ENCODE data around the gene TMEM147. TPM values are rescaled to one million over a fixed set of nuclear protein-coding genes. Genes with fewer than 3 reads are reported as not detected.

The TMEM147 gene
- total RNA-seq, 1 experiment from 2014 or later, result 126 TPM

- H3K9me2 ChIP-seq (replicated peaks; ENCODE audit: insufficient read depth, low read length), result no peaks in the 10 kb centered on the region
- peaks cover 11% of the 10 kb centered on the region for H3K4me1 ChIP-seq (ENCODE audit: low read length)
- H3K9ac ChIP-seq (ENCODE audit: low read length), result no peak overlapping the region
- no peak overlapping the region for H2AFZ ChIP-seq (ENCODE audit: low read length)
- H3K27me3 ChIP-seq (ENCODE audit: low read length), result no peaks in the 10 kb centered on the region
- no peak overlapping the region for H3K4me3 ChIP-seq (ENCODE audit: low read length)
- no peaks in the 10 kb centered on the region for H3K9me3 ChIP-seq (ENCODE audit: low read length)
- no peak overlapping the region for H3K4me2 ChIP-seq (ENCODE audit: low read depth, low read length, poor library complexity, severe bottlenecking)
- no peak for DNase-seq
- no peaks in the 10 kb centered on the region for H4K20me1 ChIP-seq (ENCODE audit: insufficient read depth, low read depth, low read length)
- no peaks in the 10 kb centered on the region for H3K36me3 ChIP-seq (ENCODE audit: insufficient read depth, low read length)
- no peak overlapping the region for H3K27ac ChIP-seq (ENCODE audit: low read length)
- no peaks in the 10 kb centered on the region for H3K79me2 ChIP-seq (ENCODE audit: low read length)
Measured at GRCh38 chr19:35559781-35560180, 14.4 kb downstream of the TMEM147 start.

GRCh38 chr19:35560271-35560670 is 14.8 kb downstream of the TMEM147 start:
- Histone ChIP-seq H3K4me3 (ENCODE audit: low read length) (no peak overlapping the region), H4K20me1 (ENCODE audit: insufficient read depth, low read depth, low read length) (no peaks in the 10 kb centered on the region), H3K4me2 (ENCODE audit: low read depth, low read length, poor library complexity, severe bottlenecking) (no peak overlapping the region), H3K79me2 (ENCODE audit: low read length) (no peaks in the 10 kb centered on the region), H3K4me1 (ENCODE audit: low read length) (peaks cover 11% of the 10 kb centered on the region), H3K9me2 (replicated peaks; ENCODE audit: insufficient read depth, low read length) (no peaks in the 10 kb centered on the region), H3K36me3 (ENCODE audit: insufficient read depth, low read length) (no peaks in the 10 kb centered on the region), H3K9ac (ENCODE audit: low read length) (no peak overlapping the region), H3K27ac (ENCODE audit: low read length) (no peak overlapping the region), H3K9me3 (ENCODE audit: low read length) (no peaks in the 10 kb centered on the region), H3K27me3 (ENCODE audit: low read length) (no peaks in the 10 kb centered on the region), H2AFZ (ENCODE audit: low read length) (no peak overlapping the region)
- no peak for DNase-seq

DNA sequence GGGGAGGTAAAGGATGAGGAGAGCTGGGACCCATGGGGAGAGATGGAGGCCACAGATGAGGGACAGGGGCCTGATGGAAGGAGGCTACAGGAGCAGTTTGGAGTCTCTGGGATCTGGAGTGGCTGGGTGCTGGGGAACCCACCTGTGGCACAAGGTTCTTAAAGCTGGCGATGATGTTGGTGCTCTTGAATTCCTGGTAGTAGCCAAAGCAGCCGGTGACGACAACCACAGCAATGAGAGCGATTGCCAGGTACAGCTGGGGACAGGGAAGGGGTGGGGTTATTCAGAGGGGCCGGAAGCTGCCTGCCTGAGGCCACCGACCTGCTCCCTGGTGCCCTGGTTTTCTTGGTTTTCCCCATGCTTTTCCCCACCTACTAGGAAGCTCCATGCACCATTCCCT is 15.3 kb downstream of the TMEM147 start:
- no peak overlapping the region for H3K4me3 ChIP-seq (ENCODE audit: low read length)
- no peaks in the 10 kb centered on the region for H3K9me3 ChIP-seq (ENCODE audit: low read length)
- peaks cover 11% of the 10 kb centered on the region for H3K4me1 ChIP-seq (ENCODE audit: low read length)
- no peak overlapping the region for H2AFZ ChIP-seq (ENCODE audit: low read length)
- DNase-seq, result no peak
- H3K36me3 ChIP-seq (ENCODE audit: insufficient read depth, low read length), result no peaks in the 10 kb centered on the region
- H3K4me2 ChIP-seq (ENCODE audit: low read depth, low read length, poor library complexity, severe bottlenecking), result no peak overlapping the region
- no peaks in the 10 kb centered on the region for H3K79me2 ChIP-seq (ENCODE audit: low read length)
- no peaks in the 10 kb centered on the region for H3K9me2 ChIP-seq (replicated peaks; ENCODE audit: insufficient read depth, low read length)
- no peaks in the 10 kb centered on the region for H3K27me3 ChIP-seq (ENCODE audit: low read length)
- H4K20me1 ChIP-seq (ENCODE audit: insufficient read depth, low read depth, low read length), result no peaks in the 10 kb centered on the region
- no peak overlapping the region for H3K9ac ChIP-seq (ENCODE audit: low read length)
- no peak overlapping the region for H3K27ac ChIP-seq (ENCODE audit: low read length)

DNA sequence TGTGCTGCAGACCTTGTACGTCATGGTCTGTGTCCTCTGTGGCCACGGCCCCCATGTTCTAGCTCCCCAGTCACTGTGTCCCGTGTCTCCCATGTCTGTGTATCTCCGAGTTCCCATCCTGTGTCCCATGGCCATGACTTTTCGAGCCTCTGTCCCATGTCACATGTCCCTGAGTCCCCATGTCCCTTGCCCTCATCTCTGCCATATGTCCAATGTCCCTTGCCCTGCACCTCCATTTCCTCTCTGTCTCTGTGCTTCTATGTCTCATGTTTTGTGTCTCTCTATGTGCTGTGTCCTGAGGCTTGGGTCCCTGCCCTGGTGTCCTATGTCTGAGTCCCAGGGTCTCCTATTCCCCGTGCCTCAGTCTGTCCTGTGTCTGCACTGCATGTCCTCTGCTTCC is 16.0 kb downstream of the TMEM147 start:
- Histone ChIP-seq H3K9me3 (ENCODE audit: low read length) (no peaks in the 10 kb centered on the region), H3K9ac (ENCODE audit: low read length) (no peak overlapping the region), H3K27me3 (ENCODE audit: low read length) (no peaks in the 10 kb centered on the region), H3K27ac (ENCODE audit: low read length) (no peak overlapping the region), H3K9me2 (replicated peaks; ENCODE audit: insufficient read depth, low read length) (no peaks in the 10 kb centered on the region), H3K4me3 (ENCODE audit: low read length) (no peak overlapping the region), H3K36me3 (ENCODE audit: insufficient read depth, low read length) (no peaks in the 10 kb centered on the region), H3K4me2 (ENCODE audit: low read depth, low read length, poor library complexity, severe bottlenecking) (no peak overlapping the region), H4K20me1 (ENCODE audit: insufficient read depth, low read depth, low read length) (no peaks in the 10 kb centered on the region), H3K79me2 (ENCODE audit: low read length) (no peaks in the 10 kb centered on the region), H2AFZ (ENCODE audit: low read length) (no peak overlapping the region), H3K4me1 (ENCODE audit: low read length) (peaks cover 11% of the 10 kb centered on the region)
- no peak for DNase-seq

GRCh38 chr19:35562336-35562735 is 16.9 kb downstream of the TMEM147 start:
- H3K27me3 ChIP-seq (ENCODE audit: low read length), result no peaks in the 10 kb centered on the region
- H3K4me3 ChIP-seq (ENCODE audit: low read length), result no peak overlapping the region
- no peaks in the 10 kb centered on the region for H4K20me1 ChIP-seq (ENCODE audit: insufficient read depth, low read depth, low read length)
- H3K4me2 ChIP-seq (ENCODE audit: low read depth, low read length, poor library complexity, severe bottlenecking), result no peak overlapping the region
- no peaks in the 10 kb centered on the region for H3K36me3 ChIP-seq (ENCODE audit: insufficient read depth, low read length)
- no peaks in the 10 kb centered on the region for H3K79me2 ChIP-seq (ENCODE audit: low read length)
- no peak overlapping the region for H2AFZ ChIP-seq (ENCODE audit: low read length)
- H3K4me1 ChIP-seq (ENCODE audit: low read length), result peaks cover 11% of the 10 kb centered on the region
- H3K9me2 ChIP-seq (replicated peaks; ENCODE audit: insufficient read depth, low read length), result no peaks in the 10 kb centered on the region
- no peak overlapping the region for H3K9ac ChIP-seq (ENCODE audit: low read length)
- no peak for DNase-seq
- H3K27ac ChIP-seq (ENCODE audit: low read length), result no peak overlapping the region
- H3K9me3 ChIP-seq (ENCODE audit: low read length), result no peaks in the 10 kb centered on the region

DNA sequence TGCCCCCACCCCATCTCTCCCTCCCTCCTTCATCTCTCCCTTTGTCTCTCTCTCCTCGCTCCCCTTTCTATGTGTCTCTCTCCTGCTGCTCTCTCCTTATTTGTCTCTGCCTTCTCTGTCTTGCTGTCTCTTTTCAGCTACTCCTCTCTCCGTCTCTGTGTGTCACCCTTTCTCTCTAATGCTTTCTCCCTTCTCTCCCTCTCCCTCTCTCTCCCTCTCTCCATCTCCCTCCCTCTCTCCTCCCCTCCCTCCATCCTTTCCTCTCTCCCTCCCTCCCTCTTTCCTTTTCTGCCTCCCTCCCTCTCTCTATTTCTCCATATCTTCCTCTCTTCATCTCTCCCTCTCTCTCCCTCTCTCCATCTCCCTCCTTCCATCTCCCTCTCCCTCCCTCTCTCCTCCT is 17.4 kb downstream of the TMEM147 start:
- no peak overlapping the region for H3K9ac ChIP-seq (ENCODE audit: low read length)
- H3K36me3 ChIP-seq (ENCODE audit: insufficient read depth, low read length), result no peaks in the 10 kb centered on the region
- no peaks in the 10 kb centered on the region for H4K20me1 ChIP-seq (ENCODE audit: insufficient read depth, low read depth, low read length)
- H2AFZ ChIP-seq (ENCODE audit: low read length), result no peak overlapping the region
- peaks cover 11% of the 10 kb centered on the region for H3K4me1 ChIP-seq (ENCODE audit: low read length)
- no peaks in the 10 kb centered on the region for H3K27me3 ChIP-seq (ENCODE audit: low read length)
- no peak for DNase-seq
- H3K4me2 ChIP-seq (ENCODE audit: low read depth, low read length, poor library complexity, severe bottlenecking), result no peak overlapping the region
- no peaks in the 10 kb centered on the region for H3K9me2 ChIP-seq (replicated peaks; ENCODE audit: insufficient read depth, low read length)
- no peak overlapping the region for H3K4me3 ChIP-seq (ENCODE audit: low read length)
- H3K79me2 ChIP-seq (ENCODE audit: low read length), result no peaks in the 10 kb centered on the region
- no peak overlapping the region for H3K27ac ChIP-seq (ENCODE audit: low read length)
- no peaks in the 10 kb centered on the region for H3K9me3 ChIP-seq (ENCODE audit: low read length)

- Histone ChIP-seq H3K36me3 (ENCODE audit: insufficient read depth, low read length) (no peaks in the 10 kb centered on the region), H3K9me2 (replicated peaks; ENCODE audit: insufficient read depth, low read length) (no peaks in the 10 kb centered on the region), H3K4me3 (ENCODE audit: low read length) (no peak within 1 kb of the TSS), H3K9ac (ENCODE audit: low read length) (no peak within 1 kb of the TSS), H3K4me2 (ENCODE audit: low read depth, low read length, poor library complexity, severe bottlenecking) (no peak within 1 kb of the TSS), H3K27ac (ENCODE audit: low read length) (no peak within 1 kb of the TSS), H4K20me1 (ENCODE audit: insufficient read depth, low read depth, low read length) (no peaks in the 10 kb centered on the region), H2AFZ (ENCODE audit: low read length) (no peak within 1 kb of the TSS), H3K9me3 (ENCODE audit: low read length) (no peaks in the 10 kb centered on the region), H3K27me3 (ENCODE audit: low read length) (no peaks in the 10 kb centered on the region), H3K79me2 (ENCODE audit: low read length) (no peaks in the 10 kb centered on the region), H3K4me1 (ENCODE audit: low read length) (peaks cover 11% of the 10 kb centered on the region)
- no peak for DNase-seq
Measured at GRCh38 chr19:35563207-35563829, 17.9 kb downstream of the TMEM147 start, which contains the start of gene ATP4A. ATP4A (minus strand) TSS chr19:35563658; CDS start chr19:35563629, 29 bp downstream.

- Histone ChIP-seq H3K27me3 (ENCODE audit: low read length) (no peaks in the 10 kb centered on the region), H3K9me3 (ENCODE audit: low read length) (no peaks in the 10 kb centered on the region), H3K9me2 (replicated peaks; ENCODE audit: insufficient read depth, low read length) (no peaks in the 10 kb centered on the region), H3K9ac (ENCODE audit: low read length) (no peak overlapping the region), H3K36me3 (ENCODE audit: insufficient read depth, low read length) (no peaks in the 10 kb centered on the region), H3K4me3 (ENCODE audit: low read length) (no peak overlapping the region), H3K27ac (ENCODE audit: low read length) (no peak overlapping the region), H3K4me1 (ENCODE audit: low read length) (no peaks in the 10 kb centered on the region; the same call in 1 of the 2 replicates), H4K20me1 (ENCODE audit: insufficient read depth, low read depth, low read length) (no peaks in the 10 kb centered on the region), H2AFZ (ENCODE audit: low read length) (no peak overlapping the region), H3K4me2 (ENCODE audit: low read depth, low read length, poor library complexity, severe bottlenecking) (no peak overlapping the region), H3K79me2 (ENCODE audit: low read length) (no peaks in the 10 kb centered on the region)
- DNase-seq, result no peak
Measured at GRCh38 chr19:35565016-35565856, 19.8 kb downstream of the TMEM147 start.
